Hepatic stellate cell (primary cell): ENCODE results near the gene TFF1.

Source experiments
- DNase-seq: peaks from one replicate; pipeline ENCODE4 v3.0.0; 2011; ENCODE audit warnings: low spot score

The TFF1 gene

DNA sequence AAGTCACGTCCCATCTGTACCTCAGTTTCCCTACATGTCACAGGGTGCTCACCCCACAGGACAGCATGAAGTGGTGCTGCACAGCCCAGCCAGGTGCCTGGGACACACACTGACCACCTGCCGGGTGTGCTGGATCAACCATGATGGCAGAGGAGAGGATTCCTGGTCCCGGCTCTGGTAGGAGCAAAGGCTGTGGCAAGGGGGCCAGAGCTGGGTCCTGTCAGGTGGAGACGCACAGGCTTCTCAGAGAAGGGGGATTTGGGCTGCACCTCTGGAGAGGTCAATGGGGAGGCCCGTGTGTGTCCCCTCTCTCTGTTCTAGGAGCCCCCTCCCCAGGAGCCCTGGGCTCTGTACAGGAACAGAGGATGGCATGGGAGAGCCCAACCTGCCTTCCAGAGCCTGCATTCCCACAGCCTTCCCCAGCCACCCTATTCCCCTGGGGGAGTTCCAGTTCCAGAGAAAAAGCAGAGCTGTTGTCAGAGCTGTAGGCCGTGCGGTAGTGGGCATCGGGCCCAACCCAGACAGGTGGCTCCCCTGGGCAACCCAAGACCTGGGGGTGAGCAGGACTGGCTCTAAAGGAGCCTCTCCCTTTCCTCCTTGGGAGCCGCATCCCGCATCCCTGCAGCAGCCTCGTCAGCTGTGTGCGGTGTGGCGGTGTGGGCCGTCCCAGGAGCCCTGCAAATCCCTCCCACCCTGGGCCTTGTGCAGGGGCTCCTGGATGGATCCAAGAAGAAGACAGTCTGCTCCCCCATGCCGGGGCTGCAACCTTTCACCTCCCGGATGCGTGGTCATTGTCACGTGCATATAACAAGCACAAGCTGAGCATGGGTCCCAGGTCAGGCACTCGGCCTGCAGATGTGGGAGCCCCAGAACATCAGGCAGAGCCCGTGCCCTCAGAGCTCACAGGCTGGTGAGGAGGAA, 48.2 kb downstream of the TFF1 start:
- DNase-seq: no peak

DNA sequence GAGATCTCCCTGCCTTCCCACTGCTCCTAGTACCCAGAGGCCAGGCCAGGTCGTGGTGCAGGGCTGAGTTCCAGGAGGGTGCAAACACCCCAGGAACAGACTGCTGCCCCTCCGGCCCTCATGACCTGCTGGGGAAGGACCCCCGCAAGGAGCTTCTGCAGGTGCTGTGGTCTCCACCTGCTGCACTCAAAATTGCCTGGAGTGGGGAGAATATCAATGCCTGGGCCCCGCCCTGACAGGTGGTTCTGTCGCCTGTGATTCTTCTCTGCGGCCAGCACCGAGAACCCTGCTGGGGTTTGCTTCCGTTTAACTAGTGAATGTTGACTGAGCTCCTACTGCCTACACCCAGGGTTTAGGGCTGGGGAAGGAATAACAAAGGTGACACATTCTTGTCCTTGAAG, 49.0 kb downstream of the TFF1 start:
- DNase-seq: no peak

DNA sequence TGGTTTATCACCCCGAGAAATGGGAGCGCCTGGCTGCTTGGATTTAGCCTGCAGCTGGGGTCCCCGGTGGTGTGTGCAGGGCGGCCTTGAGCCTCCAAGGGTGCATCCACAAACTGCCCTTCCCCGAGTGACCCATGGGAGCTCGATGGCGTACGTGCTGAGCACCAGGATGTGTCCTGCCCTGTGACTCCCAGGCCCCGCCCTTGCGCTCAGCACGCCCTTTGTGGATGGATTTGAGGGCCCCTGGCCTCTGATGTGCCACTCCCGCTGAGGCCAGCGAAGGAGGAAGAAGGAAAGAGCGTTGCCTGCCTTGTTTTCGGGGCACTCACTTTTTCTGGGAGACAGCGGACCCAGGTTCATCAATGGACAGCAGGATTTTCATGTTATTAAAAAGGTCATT, 49.4 kb downstream of the TFF1 start:
- no peak for DNase-seq

DNA sequence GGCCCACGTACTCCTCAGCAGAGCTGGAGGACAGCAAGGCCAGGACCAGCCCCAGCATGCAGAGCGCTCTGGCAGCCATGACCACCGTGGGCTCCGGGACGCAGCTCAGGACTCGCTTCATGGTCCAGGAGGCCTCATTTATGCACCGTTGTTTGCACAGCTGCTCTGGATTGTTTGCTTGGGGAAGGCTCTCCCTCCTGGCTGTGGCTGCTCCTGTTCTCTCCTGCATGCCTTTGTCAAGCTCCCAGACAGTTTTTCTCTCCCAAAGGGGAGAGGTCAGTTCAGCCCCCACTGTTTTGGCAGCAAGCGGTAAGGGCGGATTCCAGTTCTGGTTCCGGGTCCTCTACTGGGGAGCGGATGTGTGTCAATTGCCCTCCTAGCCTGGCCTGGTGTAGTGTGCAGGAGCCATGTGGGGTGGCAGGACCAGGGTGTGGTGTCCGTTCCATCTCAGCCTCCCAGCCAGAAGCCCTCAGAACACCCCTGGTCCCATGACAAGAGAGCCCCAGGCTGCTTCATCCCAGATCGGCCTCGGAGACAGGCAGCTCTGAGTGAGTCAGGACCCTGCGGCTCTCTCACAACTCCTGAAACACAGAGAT, 50.9 kb downstream of the TFF1 start, which contains the start of gene TFF3:
TSS of gene TFF3 (minus strand) at position 114 of the 596 bp plus-strand sequence. CDS start at position 79, 35 bp downstream.
- DNase-seq: no peak

DNA sequence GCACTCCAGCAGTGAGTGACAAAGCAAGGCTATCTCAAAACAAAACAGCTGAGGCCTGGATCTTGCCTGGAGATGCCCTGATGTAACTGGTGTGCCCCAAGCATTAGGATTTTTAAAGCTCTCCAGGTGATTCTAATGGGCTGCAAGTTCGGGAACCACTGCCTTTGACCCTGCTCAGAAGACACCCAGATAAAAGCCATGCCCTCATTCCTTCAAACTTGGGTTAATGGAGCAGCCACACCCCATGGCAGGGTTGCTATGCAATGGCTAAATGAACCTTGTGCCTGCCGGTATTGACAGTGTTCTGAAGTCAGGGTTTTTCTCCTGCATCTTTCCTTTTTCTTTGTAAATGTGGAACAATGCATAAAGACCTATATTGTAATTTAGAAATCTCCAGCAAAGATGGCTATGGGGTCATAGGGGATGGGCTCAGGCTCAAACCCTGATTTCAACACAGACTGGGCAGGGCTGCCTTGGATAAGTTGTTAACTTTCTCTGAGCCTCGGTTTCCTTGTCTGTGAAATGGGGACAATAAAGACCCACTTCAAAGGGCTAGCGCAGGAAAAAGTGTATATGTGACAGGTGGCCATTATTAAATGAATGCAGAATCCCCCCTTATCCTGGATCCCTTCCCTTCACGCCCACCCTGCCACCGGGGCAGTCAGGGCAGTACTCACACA, 51.6 kb downstream of the TFF1 start:
- DNase-seq: no peak

DNA sequence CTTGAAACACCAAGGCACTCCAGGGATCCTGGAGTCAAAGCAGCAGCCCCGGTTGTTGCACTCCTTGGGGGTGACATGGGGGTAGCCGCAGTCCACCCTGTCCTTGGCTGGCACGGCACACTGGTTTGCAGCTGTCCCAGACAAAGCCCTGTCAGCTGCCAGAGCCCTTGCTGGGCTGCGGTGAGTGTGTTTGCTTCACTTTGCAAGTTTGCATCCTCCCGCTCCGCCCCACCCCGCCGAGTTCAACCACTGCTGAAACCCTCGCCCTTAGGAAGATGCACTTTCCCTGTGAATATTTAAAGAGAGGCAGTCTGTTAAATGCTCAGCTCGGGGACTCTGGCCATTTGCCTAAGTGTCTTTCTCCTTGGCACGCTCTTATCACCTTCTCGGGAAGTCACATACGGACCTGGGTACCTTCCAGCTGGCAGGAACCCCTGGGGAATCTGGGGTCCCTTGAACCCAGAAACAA, 52.8 kb downstream of the TFF1 start:
- DNase-seq: no peak

DNA sequence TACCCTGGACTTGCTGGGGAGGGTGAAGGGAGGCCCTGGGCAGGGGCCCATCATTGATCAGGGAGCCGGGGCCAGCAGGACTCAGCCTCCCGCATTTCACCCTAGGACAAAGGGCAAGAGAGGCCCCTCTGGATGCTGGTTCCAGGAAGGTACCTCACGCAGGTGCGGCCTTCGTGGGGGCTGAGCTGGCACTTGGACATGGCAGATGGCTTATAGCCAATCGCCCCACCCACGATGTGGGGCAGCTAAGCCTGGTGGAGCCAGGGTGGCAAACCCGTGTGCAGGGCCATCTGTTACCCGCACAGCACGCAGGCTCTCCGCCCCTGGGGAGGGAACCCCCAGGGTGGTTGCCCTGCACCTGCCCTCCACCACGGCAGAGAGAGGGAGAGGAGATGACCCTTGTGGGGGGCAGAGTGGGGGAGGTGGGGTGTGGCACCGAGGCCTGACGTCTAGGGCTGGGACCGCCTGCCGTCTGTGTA, 53.7 kb downstream of the TFF1 start:
- no peak for DNase-seq
